GM12874 (cell line): Measurements from ENCODE around the gene GGTA1.

Experiments
- TF ChIP-seq, protein P1 (sequence below): IDR thresholded peaks from 2 replicates; pipeline ENCODE4 v1.5.1; 2011; ENCODE audit warnings: low read depth, mild to moderate bottlenecking, control low read depth, low read length, moderate library complexity; ENCODE audit not compliant: insufficient read depth

The GGTA1 gene

DNA sequence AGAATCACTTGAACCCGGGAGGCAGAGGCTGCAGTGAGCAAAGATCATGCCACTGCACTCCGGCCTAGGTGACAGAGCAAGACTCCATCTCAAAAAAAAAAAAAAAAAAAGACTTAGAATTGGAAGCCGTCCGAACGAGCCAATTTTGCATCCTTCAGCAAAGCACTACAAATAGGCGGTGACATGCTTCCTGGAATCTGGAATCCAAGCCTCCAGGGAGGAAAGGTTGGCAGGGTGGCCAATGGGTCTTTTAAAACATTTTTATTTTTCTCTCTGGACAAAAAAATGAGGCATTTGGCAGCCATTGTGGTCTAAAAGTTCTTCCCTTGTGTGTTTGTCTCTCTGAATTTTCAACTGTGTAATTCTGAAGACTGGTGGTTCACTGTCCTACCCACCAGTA is 26.4 kb downstream of the GGTA1 start:
- TF ChIP-seq, protein P1, sequence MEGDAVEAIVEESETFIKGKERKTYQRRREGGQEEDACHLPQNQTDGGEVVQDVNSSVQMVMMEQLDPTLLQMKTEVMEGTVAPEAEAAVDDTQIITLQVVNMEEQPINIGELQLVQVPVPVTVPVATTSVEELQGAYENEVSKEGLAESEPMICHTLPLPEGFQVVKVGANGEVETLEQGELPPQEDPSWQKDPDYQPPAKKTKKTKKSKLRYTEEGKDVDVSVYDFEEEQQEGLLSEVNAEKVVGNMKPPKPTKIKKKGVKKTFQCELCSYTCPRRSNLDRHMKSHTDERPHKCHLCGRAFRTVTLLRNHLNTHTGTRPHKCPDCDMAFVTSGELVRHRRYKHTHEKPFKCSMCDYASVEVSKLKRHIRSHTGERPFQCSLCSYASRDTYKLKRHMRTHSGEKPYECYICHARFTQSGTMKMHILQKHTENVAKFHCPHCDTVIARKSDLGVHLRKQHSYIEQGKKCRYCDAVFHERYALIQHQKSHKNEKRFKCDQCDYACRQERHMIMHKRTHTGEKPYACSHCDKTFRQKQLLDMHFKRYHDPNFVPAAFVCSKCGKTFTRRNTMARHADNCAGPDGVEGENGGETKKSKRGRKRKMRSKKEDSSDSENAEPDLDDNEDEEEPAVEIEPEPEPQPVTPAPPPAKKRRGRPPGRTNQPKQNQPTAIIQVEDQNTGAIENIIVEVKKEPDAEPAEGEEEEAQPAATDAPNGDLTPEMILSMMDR: no peak

DNA sequence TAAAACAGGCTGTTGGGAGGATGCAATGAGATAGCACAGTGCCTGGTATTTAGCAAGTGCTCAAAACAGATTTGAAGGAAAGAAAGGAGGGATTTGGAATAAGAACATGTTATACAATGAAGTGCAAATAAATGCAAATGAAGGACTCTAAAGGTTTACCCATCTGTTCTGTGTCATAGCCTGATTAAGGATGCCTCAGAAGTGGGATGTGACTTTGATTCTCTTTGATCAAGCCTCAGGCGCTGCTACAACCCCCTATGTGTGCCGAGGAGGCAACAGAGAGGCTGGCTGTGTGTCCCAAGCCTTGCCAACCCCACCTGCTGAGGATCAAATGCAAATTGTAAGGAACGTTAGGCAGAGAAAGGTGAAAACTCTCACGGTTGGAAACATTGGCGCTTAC is 27.2 kb downstream of the GGTA1 start:
- TF ChIP-seq, protein P1: no peak

DNA sequence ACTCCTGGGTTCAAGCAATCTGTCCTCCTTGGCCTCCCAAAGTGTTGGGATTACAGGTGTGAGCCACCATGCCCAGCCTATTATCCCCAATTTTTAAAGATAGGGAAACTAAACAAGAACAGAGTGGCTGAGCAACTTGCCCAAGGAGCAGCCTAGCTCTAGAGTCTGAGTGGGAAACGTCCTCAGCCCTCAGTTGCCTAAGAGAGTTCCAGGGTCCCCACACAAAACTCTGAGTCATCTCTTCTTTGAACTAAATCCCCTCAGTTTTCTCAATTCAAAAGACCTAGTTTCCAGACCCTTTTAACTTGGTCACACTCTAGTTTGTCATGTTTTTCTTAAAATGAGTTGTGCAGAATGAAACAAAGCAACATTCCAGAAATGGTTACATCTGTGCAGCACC is 33.5 kb downstream of the GGTA1 start:
- TF ChIP-seq, protein P1: no peak

DNA sequence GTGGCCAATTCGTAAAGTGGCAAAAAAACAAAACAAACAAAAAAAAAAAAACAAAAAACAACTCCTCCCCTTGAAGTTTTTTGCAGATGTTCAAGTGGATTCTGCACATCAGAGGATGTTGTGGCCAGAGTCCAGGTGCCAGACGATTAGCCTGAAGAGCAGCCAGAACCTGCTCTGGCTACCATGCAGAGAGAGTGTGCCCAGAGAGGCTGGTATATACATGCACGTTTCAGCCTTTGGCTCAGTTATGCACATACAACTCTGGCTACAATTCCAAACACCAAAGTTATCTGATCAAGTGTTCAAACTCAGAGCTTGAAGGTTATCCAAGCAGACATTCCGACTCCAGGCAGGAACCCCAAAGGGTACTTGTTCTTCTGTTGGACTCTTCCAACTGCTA is 34.7 kb downstream of the GGTA1 start:
- TF ChIP-seq, protein P1: no peak

DNA sequence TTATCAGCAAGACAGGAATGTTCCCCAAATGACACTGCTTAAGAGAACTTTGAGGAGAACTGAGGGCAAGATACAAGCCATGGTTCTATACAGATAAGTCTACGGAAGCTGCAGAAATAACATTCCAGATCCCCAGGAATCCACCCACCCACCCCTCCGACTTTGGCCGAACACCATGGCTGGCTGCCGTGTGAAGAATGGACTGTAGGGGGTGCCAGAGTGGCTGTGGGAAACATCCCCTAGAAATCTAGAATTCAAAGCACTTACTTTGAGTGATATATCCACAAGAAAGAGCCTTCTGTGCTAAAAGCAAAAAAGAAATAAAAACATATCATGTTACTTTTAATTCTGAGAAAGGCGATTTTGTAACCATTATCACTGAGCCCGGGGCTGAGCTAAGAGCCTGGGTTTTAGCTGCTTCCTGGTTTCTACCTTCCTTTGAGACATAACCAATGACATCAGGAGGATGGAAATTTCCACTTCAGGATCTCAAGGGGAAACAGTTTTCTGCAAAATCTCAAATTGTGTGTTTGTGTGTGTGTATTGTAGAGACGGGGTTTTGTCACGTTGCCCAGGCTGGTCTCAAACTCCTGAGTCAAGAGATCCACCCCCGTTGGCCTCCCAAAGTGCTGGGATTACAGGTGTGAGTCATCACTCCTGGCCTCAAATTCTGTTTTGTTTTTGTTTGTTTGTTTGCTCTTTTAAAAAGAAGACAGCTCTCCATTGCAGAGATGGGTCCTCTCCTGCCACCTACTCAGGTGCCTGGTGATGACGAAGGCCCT is 36.4 kb downstream of the GGTA1 start:
- TF ChIP-seq, protein P1: peak; percentile 77

DNA sequence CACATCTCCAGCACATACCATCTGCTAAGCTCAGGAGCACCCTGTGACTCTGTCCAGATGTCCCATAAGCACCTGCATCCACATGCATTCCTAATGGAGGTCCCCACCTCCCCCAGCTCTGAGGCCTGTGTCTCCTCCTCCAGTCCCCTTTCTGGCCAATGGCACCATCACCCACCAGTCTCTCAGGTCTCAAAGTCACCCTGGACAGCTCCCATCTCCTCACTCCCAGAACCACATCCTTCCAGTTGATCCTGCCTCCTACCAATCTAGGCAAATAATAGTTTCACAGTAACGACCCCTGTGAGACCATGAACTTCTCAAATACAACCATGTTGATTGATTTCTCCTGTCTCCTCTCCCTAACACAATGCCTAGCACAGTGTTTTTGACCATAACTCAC is 40.1 kb downstream of the GGTA1 start:
- TF ChIP-seq, protein P1: no peak

DNA sequence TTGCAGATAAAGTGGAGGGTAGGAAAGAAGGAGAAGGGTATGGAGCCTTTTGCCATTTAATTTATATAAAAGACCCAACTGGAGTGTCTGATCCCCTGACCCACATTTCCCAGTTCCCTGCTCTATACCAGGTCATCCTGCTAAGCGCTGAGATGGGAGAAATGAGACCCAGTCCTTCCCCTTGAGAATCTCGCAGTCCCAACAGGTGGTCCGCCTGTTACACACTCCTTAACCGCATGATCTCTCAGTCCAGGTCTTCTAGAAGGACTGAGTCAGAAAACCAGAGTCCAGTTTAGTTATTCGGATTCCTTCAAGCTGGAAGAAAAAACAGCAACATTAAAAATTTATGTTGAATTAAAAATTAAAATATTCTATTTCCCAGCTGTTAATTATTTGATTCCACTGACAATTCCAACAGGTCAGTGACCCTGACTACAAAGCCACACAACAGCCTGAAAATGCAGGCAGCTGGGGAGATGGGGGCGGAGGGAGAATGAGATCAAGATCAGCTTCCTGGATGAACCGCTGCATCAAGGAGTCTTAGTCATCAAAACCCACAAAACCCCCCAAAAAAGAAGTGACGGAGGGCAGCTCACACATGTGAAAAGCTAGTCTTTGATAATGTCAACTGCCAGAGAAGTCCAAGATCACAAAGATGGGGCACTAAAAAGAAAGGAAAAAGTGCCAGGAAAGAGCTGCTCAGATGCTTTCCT is 44.0 kb downstream of the GGTA1 start:
- TF ChIP-seq, protein P1: no peak
